GM10248 (cell line): ENCODE data around the gene RANGAP1.

ENCODE experiments used
- CTCF ChIA-PET: fragments of 300-600 bp; sonication (Branson Sonifier 250); formaldehyde crosslinking; extraction: SDS; loops from one replicate; lab custom pipeline; 2021; ENCODE audit warnings: antibody characterized with exemption; lab: Yijun Ruan, JAX
- POLR2A ChIA-PET: fragments of 350-650 bp; sonication (Branson Sonifier 250); formaldehyde crosslinking; extraction: SDS; loops from one replicate; lab custom pipeline; 2020; ENCODE audit warnings: antibody characterized with exemption; lab: Yijun Ruan, JAX
- DNase-seq: peaks from one replicate; pipeline ENCODE4 v3.0.0; 2012; ENCODE audit errors: extremely low spot score
- CTCF ChIP-seq: IDR thresholded peaks from 2 replicates; pipeline ENCODE4 v1.5.1; 2012; ENCODE audit warnings: mild to moderate bottlenecking, low read depth; ENCODE audit errors: extremely low read depth, missing control alignments, control extremely low read depth

RANGAP1 gene

GRCh38 chr22:41223535-41223934 is 62.5 kb downstream of the RANGAP1 start:
- TF ChIP-seq CTCF, result no peak
- POLR2A ChIA-PET, result no interaction called here

GRCh38 chr22:41222846-41223507 is 63.0 kb downstream of the RANGAP1 start:
- no peak for TF ChIP-seq CTCF
- ChIA-PET POLR2A (no interaction called here), CTCF (interaction anchor here (0.8 to 1.6 kb wide), 3 partner anchors 9 to 300 kb away, joined by 3 to 6 read pairs (median 5); no protein-coding TSS in a partner anchor)
- DNase-seq, result no peak

More at GRCh38 chr22:41223535-41223934, 62.5 kb downstream of the RANGAP1 start:
- no peak for DNase-seq
- CTCF ChIA-PET, result interaction anchor here (1.4 to 6.1 kb wide), 3 partner anchors 9 to 14 kb away, joined by 5 to 31 read pairs (median 6); no protein-coding TSS in a partner anchor

GRCh38 chr22:41217553-41218157 is 68.3 kb downstream of the RANGAP1 start:
- POLR2A ChIA-PET, result interaction anchor here (1.2 kb wide), 1 partner anchor 10 kb away, joined by 3 read pairs; no protein-coding TSS in a partner anchor
- CTCF ChIA-PET, result interaction anchor here (1.1 to 2.1 kb wide), 5 partner anchors 10 to 98 kb away, joined by 3 to 10 read pairs (median 3); no protein-coding TSS in a partner anchor
- no peak for TF ChIP-seq CTCF

GRCh38 chr22:41216984-41217383 is 69.0 kb downstream of the RANGAP1 start:
- ChIA-PET POLR2A (interaction anchor here (1.2 kb wide), 1 partner anchor 9 kb away, joined by 3 read pairs; no protein-coding TSS in a partner anchor), CTCF (interaction anchor here (1.1 to 2.1 kb wide), 4 partner anchors 9 to 97 kb away, joined by 3 to 10 read pairs (median 3); no protein-coding TSS in a partner anchor)
- no peak for TF ChIP-seq CTCF
- DNase-seq, result no peak

More at GRCh38 chr22:41217553-41218157, 68.3 kb downstream of the RANGAP1 start:
- DNase-seq, result peak; percentile 77

GRCh38 chr22:41215926-41216325 is 70.1 kb downstream of the RANGAP1 start:
- POLR2A ChIA-PET, result no interaction called here
- CTCF ChIA-PET, result interaction anchor here (2.1 kb wide), 1 partner anchor 22 kb away, joined by 10 read pairs; no protein-coding TSS in a partner anchor
- DNase-seq, result no peak
- TF ChIP-seq CTCF, result no peak

GRCh38 chr22:41215409-41215808 is 70.6 kb downstream of the RANGAP1 start:
- no peak for DNase-seq
- ChIA-PET CTCF (interaction anchor here (1.0 to 2.0 kb wide), 2 partner anchors 8 to 22 kb away, joined by 5 to 6 read pairs; no protein-coding TSS in a partner anchor), POLR2A (no interaction called here)
- TF ChIP-seq CTCF, result no peak
